ENCODE results near the gene MPND.
"Not testable (repeated sequence)": the region's sequence is repeated elsewhere in the genome, so short reads cannot be mapped to it uniquely, and the experiment has no call there.

Gene MPND

GRCh38 chr19:4322942-4323665, 20.3 kb upstream of the MPND start:
- DNase-seq = no peak

DNA sequence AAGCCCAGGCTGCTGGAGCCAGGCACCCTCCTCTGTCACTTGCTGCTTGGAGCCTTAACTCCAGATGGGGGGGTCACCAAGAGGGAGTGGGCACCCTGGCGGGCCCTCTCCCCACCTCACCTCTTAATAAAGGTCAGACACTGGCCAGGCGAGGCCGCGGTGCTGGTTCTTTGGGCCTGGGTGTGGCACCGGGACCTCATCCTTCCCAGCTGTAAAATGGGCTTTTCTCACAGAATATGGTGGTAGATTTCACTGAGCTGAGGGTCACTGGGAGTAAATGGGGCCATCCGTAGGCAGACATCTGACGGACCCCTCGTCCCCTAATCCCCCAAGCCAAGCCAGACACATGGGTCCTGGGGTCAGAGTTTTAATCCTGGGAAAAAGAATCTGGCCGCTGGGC, 19.7 kb upstream of the MPND start:
- DNase-seq = no peak

DNA sequence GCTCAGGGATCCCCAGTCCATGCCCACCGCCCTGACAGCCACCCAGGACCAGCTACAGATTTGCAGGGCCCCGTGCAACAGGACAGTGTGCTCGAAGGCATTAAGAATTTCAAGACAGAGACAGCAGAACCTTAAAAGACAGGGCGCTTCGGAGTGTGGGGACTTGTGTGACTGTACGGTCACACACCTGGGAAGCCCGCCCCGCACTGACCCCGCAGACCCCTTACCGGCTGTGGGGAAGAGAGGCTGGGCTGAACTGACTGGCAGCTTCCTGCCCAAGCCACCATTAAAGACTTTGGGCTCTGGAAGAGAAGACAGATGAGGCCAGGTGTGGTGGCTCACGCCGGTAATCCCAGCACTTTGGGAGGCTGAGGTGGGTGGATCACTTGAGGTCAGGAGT, 19.1 kb upstream of the MPND start:
- no peak for DNase-seq

DNA sequence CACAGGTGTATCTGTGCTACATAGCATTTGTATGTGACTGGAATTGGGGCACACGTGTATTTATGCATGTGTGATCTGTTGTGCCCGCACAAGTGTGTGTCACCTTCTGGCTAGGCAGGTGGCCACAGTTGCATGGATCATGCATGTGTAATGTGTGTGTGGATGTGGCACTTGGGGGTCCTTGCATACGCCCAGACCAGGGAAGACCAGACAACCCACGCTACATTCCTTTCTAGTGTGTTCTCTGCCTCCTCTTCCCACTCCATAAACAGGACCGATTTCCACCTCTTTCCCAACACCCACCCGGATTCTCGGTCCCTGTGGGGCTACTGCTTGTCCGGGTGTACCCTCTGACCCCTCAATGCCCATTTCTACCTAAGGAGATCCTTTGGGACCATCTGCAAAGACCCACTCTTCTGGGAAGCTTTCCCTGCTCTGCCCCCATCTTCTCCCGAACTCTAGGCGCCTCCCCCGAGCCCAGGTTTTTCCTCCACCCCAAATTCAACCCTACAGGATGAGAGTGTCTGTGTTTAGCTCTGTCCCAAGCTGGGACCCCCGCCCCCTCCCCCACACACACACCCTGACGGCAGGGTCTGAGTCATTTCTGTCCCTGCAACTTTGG, 17.0 kb upstream of the MPND start:
- no peak for DNase-seq

DNA sequence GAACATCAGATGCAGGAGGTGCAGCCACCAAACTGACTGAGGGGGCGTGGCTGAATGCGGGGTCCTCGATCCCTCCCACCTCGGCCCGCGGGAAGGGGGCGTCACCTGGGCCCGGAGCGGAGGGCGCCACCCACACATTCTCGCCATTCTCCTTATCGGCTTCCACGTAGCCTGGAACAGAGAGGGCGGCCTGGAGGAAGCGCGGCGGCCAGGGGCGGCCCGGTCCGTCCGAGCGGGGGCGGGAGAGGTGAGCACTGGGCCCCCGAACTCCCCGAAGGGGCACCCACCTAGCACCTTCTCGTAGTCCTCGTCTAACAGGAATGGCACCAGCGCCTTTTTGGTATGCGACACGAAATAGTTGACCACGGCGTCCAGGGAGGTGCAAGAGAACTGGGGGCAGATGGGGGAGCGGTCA, 16.5 kb upstream of the MPND start:
- peak; percentile 36 for DNase-seq

DNA sequence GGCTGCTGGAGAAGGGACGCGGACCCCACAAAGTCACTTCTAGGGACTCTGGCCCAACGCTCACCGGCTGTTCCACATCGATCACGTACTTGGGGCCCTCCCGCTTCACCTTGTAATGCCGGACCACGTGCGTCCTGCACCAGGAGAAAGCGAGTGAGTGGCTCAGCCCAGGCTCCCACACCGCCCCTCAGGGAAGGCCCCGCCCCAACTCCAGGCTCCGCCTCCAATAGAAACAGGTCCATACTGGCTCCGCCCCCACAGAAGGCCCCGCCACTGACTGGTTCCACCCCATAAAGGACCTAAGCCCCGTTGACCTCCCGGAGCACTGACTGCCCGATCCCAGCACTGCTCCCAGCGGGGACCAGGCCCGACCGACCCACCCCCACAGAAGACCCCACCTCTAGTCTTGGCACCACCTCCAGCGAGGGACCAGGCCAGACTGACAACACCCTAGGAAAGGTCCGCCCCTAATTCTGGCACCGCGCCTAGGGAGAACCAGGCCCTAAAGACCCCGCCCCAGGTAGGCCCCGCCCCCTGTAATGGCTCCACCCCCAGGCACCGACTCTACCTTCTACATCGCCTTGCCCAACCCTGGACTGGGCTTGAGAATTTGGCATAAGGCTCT, 16.0 kb upstream of the MPND start:
- peak; percentile 81 for DNase-seq

DNA sequence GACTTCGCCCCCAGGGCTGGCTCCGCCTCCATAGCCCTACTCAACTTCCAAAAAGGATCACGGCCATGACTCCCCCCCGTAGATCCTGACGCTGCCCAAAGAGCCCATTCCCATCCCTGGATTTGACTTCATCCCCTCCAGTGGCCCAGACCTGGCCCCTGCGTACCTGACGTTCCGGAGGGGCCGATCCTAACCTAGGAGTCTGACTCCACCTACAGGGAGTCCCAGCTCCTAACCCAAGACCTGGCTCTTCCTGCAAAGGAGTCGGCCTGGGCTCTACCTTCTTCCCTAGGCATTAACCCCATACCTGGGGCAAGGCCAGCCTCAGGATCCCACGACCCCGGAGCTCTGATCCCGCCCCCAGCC, 15.5 kb upstream of the MPND start:
- no peak for DNase-seq

- DNase-seq = peak; percentile 96
Observed at GRCh38 chr19:4328243-4328990, 14.9 kb upstream of the MPND start.

DNA sequence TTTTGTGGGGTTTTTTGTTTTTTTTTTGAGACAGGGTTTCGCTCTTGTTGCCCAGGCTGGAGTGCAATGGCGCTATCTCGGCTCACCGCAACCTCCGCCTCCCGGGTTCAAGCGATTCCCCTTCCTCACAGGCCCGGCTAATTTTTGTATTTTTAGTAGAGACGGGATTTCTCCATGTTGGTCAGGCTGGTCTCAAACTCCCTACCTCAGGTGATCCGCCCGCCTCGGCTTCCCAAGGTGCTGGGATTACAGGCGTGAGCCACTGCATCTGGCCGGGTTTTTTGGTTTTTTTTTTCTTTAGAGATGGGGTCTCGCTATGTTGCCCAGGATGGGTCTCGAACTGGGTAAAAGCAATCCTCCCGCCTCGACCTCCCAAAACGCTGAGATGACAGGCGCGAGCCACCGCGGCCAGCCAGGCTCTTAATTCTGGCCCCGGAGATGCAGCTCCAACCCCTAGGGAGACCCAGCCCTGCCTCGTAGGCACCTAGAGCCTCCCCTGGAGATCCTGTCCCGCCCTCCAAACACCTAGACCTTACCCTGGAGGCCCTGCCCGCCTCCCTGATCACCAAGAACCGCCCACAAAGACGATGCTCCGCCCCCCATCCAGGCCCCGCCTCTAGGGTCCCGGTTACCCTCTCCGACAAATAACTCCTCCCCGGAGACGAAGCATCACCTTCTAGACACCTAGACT, 14.2 kb upstream of the MPND start:
- peak; percentile 41 for DNase-seq

DNA sequence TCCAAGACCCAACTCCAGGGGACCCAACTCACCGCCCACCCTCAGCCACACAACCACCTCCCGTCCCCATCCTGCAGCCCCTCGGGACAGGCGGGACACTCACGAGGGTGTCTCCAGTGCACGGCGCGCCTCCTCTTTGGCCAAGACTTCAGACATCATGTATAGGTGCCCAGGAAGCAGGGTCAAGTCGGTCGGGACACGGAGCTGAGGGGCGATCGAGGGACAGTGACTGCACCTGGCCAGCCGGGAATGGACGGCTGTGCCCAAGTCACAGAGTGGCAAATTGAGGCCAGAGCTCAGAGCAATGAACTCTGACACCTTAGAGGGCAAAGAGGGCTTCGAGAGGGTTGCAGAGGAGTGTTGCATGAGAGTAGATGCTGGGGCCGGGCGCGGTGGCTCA, 13.5 kb upstream of the MPND start:
- no peak for DNase-seq

DNA sequence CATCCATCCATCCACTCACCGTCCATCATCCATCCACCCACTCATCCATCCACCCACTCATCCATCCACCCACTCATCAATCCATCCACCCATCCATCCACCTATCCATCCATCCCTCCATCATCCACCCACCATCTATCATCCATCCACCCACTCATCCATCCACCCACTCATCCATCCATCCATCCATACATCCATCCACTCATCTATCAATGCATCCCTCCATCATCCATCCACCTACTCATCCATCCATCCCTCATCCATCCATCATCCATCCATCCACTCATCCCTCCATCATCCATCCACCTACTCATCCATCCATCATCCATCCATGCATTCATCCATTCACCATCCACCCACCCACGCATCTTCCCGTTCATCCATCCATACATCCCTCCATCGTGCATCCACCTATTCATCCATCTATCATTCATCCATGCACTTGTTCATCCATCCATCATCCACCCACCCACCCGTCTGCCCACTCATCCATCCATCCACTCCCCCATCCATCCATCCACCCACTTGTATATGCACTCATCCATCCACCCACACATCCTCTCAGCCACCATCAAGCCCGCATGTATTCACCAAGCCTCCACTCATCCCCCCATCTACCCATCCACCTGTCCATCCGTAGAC, 8.3 kb upstream of the MPND start:
- no peak for DNase-seq

- DNase-seq = no peak
Observed at GRCh38 chr19:4337906-4338440, 5.4 kb upstream of the MPND start.

DNA sequence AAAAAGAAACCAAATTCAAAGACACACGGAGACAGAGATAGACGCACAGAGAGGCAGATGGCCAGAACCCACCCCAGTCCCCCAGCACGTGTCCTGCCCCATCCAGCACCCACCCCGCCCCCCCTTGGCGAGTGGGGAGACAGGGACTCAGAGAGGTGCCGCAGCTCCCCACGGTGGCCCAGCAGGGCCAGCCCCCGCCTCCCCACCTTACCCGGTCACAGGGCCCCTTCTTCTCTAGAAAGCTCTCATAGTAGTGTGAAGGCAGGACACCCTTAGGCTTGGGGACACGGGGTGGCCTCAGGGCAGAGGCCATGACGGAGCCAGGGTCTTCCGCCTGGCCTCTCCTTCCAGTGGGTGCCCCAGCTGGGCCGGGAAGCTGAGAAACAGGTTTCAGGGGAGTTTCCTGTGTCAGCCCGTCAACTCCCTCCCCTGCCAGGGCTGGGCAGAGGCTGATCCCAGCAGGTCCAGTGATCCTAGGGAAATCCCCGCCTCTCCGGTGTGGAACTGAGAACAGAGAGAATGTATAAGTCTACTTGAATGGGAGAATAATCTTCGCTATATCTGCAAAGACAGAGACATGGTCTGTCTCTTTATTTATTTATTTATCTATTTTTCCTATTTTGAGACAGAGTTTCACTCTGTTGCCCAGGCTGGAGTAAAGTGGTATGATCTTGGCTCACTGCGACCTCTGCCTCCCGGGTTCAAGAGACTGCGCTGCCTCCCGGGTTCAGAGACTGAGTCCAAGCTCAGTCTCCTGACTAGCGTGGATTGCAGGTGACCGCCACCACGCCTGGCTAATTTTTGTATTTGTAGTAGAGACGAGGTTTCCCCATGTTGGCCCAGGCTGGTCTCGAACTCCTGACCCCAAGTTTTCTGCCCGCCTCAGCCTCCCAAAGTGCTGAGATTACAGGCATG, 4.7 kb upstream of the MPND start, which contains the start of gene STAP2:
TSS of gene STAP2 (minus strand) at position 387 of the 915 bp plus-strand sequence. CDS start at position 313, 74 bp downstream.
- DNase-seq = peak; percentile 25

GRCh38 chr19:4342314-4342614, 1.1 kb upstream of the MPND start:
- no peak for DNase-seq

DNA sequence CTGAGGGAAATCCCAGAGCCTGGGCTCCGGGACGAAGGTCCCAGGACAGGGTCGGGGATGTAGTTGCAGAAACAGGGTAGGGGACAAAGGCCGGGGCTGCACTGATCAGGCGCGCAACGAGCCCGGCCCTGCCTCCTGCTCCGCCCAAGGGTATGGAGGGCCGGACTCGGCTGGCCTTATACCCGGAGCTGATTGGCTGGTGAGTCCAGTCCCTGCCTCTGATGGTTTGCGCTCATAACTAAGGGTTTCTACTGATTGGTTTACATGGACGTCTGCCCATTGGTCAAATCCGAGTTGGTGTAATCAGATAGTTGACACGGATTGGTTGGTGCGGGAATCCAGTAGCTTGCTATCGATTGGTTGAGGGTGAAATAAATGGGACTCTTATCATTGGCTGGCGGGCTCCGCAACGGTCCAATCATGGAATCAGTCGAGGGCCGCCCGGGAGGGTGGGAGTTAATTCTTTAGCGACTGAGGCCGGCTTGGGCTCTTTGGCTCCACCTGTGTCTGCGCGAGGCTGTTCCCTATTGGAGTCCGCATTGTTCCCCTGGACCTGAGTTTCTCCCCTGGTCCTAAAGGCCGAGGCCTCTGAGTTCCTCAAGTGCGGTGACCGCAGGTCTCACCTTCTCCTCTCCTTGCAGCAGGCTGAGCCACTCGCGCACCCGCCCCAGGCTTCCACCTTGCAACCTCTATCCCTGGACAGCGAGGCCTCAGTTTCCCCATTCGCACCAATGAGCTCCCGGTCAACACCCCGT, 570 bp upstream of the MPND start:
- peak; percentile 99 for DNase-seq

DNA sequence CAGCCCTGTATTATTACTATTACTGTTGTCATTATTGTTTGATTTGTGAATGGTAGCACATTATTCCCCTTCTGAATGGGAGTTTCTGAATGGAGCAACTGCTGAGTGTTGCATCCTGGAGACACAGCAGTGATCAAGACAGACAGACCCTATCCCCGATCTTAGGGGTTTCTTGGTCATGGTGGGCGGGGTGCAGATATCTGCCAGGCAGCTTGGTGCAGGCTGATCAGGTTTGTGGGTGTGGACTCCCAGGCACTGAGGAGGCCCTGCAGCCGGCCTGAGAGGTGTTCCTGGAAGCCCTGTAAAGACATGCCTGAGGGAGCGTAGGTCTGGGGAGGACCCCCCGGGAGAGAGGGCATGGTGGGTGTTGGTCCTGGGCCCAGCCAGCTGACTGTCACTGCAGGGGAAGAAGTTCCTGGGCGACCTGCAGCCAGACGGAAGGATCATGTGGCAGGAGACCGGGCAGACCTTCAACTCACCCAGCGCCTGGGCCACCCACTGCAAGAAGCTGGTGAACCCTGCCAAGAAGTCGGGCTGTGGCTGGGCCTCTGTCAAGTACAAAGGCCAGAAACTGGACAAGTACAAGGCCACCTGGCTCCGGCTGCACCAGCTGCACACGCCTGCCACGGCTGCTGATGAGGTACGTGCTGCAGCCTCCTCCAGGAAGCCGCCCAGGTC, 2.1 kb downstream of the MPND start:
- no peak for DNase-seq

DNA sequence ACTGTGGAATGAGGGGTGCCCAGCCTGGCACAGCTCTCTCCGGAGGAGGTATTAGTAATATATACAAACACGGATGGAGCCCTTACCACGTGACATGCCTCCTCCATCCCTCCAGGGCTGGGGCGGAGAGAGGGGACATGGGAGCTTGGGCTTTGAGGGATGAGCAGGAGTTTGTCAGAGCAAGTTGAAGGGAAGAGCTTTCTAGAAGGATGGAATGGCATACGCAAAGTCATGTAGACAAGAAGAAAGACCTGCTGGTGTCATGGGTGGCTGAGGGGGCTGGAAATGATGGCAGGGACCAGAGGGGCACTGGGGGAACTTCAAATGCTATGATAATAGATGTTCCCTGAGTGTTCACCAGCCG, 2.6 kb downstream of the MPND start:
- DNase-seq = no peak

DNA sequence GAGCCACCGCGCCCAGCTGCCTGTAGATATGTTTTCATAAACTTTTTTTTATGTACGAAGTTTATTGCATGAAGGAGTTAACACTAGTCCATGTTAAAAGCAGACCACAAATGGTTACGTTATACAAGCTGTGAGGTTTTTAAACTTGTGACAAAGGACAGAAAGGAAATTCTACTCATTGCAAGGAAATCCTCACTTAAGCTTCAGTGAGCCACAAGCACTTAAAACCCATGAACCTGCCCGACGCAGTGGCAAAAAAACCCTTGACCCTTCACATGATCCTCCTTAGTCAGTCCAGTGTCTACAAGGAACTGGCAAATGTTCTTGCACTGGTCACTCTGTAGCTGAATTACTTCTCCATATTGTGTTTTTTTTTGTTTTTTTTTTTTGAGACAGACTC, 4.2 kb downstream of the MPND start:
- no peak for DNase-seq

DNA sequence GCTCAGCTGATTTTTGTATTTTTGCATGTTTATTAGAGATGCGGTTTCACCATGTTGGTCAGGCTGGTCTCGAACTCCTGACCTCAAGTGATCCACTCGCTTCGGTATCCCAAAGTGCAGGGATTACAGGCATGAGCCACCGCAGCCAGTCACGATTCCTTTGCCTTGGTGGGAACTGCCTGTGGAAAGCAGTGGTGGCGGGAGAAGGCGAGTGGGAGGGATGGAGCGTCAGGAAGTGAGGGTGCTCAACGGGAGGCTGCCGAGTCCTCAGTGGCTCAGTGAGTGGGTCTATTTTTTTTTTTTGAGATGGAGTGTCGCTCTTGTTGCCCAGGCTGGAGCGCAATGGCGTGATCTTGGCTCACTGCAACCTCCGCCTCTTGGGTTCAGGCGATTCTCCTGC, 5.9 kb downstream of the MPND start:
- DNase-seq = not testable (repeated sequence)

DNA sequence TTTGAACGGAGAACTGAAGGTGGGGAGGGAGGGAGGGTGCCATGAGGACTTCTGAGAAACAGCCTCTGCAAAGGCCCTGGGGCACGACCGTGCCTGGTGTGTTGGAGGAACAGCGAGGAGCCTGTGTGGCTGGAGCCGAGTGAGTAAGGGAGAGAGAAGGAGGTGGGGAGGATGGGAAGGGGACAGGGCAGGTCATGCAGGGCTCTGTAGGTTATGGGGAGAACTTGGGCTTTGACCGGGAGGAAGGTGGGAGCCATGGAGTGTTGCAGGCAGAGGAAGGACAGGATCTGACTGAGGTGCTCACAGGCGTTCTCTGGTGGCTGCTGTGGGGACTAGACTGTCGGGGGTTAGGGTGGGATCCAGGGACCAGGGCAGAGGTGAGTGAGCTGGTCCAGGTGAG, 6.7 kb downstream of the MPND start:
- no peak for DNase-seq
